A549 (cell line): ENCODE measurements around the gene EXOC4. TPM values are rescaled to one million over a fixed set of nuclear protein-coding genes. Genes with fewer than 3 reads are reported as not detected.

ENCODE experiments used
- ATAC-seq, 2 experiments: fragments of 200-7000 bp in 1 of 2; fragments of >200 bp in 1 of 2; cut with Nextera tagmentation in 1 of 2; cut with Tn5 transposase in 1 of 2; 3 replicates each; pipeline versions ENCODE4 v1.8.0 to v1.9.1; 2018 to 2020; ENCODE audit warnings: mild to moderate bottlenecking in 1 of 2, moderate library complexity in 1 of 2
- CTCF ChIA-PET: fragments of 300-600 bp; sonication (Branson Sonifier 250); formaldehyde crosslinking; extraction: SDS; loops from one replicate; lab custom pipeline; 2021; ENCODE audit warnings: antibody characterized with exemption, inconsistent platforms; lab: Yijun Ruan, JAX
- POLR2A ChIA-PET: fragments of 350-600 bp; formaldehyde crosslinking; extraction: SDS; loops from one replicate; lab custom pipeline; 2021; ENCODE audit warnings: antibody characterized with exemption, inconsistent platforms; lab: Yijun Ruan, JAX
- DNase-seq, 2 experiments: peaks; one replicate each; pipeline versions ENCODE4 v3.0.0 to v3.0.0-alpha.2; 2011 to 2016; ENCODE audit warnings: low read depth in 1 of 2, low spot score in 1 of 2
- FAIRE-seq: peaks from 2 replicates; lab custom pipeline; 2011; peaks lifted over from hg19 to GRCh38; lab: Jason Lieb, UNC
- H3K27ac ChIP-seq, 2 experiments: fragments of >200 bp; sonication (Bioruptor Twin); formaldehyde crosslinking; 3 replicates each; pipeline ENCODE4 v1.5.1; 2016 to 2017
- H3K4me1 ChIP-seq: fragments of >200 bp; sonication (Bioruptor Twin); formaldehyde crosslinking; 3 replicates; pipeline ENCODE4 v1.6.1; 2016
- H3K4me2 ChIP-seq: fragments of >200 bp; sonication (Bioruptor Twin); formaldehyde crosslinking; 3 replicates; pipeline ENCODE4 v1.6.1; 2016
- H3K4me3 ChIP-seq: fragments of >200 bp; sonication (Bioruptor Twin); formaldehyde crosslinking; 3 replicates; pipeline ENCODE4 v1.5.1; 2016
- H3K9me3 ChIP-seq: fragments of >200 bp; sonication (Bioruptor Twin); formaldehyde crosslinking; 3 replicates; pipeline ENCODE4 v1.6.1; 2016
- ATOH8 ChIP-seq: fragments of 250-450 bp; sonication (Bioruptor Pico); IDR thresholded peaks from 2 replicates; pipeline ENCODE4 v1.5.0; 2020; ENCODE audit warnings: low read depth, mild to moderate bottlenecking, moderate library complexity
- BCL3 ChIP-seq: fragments of >200 bp; sonication (Bioruptor Twin); formaldehyde crosslinking; IDR thresholded peaks from 3 replicates; pipeline ENCODE4 v1.6.1; 2016
- CBX2 ChIP-seq: fragments of 200-600 bp; sonication (generic); IDR thresholded peaks from 2 replicates; pipeline ENCODE4 v1.6.1; 2016; ENCODE audit warnings: low read depth, mild to moderate bottlenecking, borderline replicate concordance
- CBX8 ChIP-seq: fragments of 200-600 bp; sonication (generic); IDR thresholded peaks from 2 replicates; pipeline ENCODE4 v1.6.1; 2016
- CEBPB ChIP-seq, 2 experiments: fragments of >200 bp in 1 of 2; sonication (Bioruptor Twin) in 1 of 2; formaldehyde crosslinking in 1 of 2; IDR thresholded peaks; 2 replicates each; pipeline ENCODE4 v1.6.1; 2012 to 2016
- CHD4 ChIP-seq: fragments of 200-600 bp; sonication (generic); IDR thresholded peaks from 2 replicates; pipeline ENCODE4 v1.6.1; 2016; ENCODE audit warnings: antibody characterized with exemption, mild to moderate bottlenecking, borderline replicate concordance
- E2F6 ChIP-seq: IDR thresholded peaks from 2 replicates; pipeline ENCODE4 v1.6.1; 2012; ENCODE audit warnings: low read depth, borderline replicate concordance
- EHF ChIP-seq: fragments of 250-450 bp; sonication (Bioruptor Pico); IDR thresholded peaks from 2 replicates; pipeline ENCODE4 v1.5.0; 2020; ENCODE audit warnings: mild to moderate bottlenecking
- ELK1 ChIP-seq: fragments of 150-350 bp; IDR thresholded peaks from 2 replicates; pipeline ENCODE4 v1.6.1; 2014; ENCODE audit warnings: low read depth, mild to moderate bottlenecking, low read length
- FOXS1 ChIP-seq: fragments of 250-450 bp; sonication (Bioruptor Pico); IDR thresholded peaks from 2 replicates; pipeline ENCODE4 v1.5.0; 2020; ENCODE audit warnings: mild to moderate bottlenecking, moderate library complexity
- GATA3 ChIP-seq: IDR thresholded peaks from 2 replicates; pipeline ENCODE4 v1.6.1; 2012; ENCODE audit warnings: borderline replicate concordance
- HEYL ChIP-seq: fragments of 250-450 bp; sonication (Bioruptor Pico); IDR thresholded peaks from 2 replicates; pipeline ENCODE4 v1.8.0; 2021; ENCODE audit warnings: mild to moderate bottlenecking, moderate library complexity
- HMGXB4 ChIP-seq: fragments of 250-450 bp; sonication (Bioruptor Pico); IDR thresholded peaks from 2 replicates; pipeline ENCODE4 v1.5.0; 2021; ENCODE audit warnings: mild to moderate bottlenecking, moderate library complexity, borderline replicate concordance
- HOXA7 ChIP-seq: fragments of 250-450 bp; sonication (Bioruptor Pico); IDR thresholded peaks from 2 replicates; pipeline ENCODE4 v1.5.0; 2020; ENCODE audit warnings: mild to moderate bottlenecking, moderate library complexity
- HOXB13 ChIP-seq: fragments of 250-450 bp; sonication (Bioruptor Pico); IDR thresholded peaks from 2 replicates; pipeline ENCODE4 v1.5.0; 2020; ENCODE audit warnings: low read depth, mild to moderate bottlenecking, moderate library complexity
- JUN ChIP-seq, 2 experiments: fragments of >200 bp; sonication (Bioruptor Twin); formaldehyde crosslinking; IDR thresholded peaks; 2 replicates in 1 of 2; 3 replicates in 1 of 2; pipeline ENCODE4 v1.6.1; 2016 to 2017
- KDM1A ChIP-seq: fragments of 200-600 bp; sonication (generic); IDR thresholded peaks from 2 replicates; pipeline ENCODE4 v1.6.1; 2016; ENCODE audit warnings: low read depth, mild to moderate bottlenecking
- KDM5A ChIP-seq: fragments of 200-600 bp; sonication (generic); IDR thresholded peaks from 2 replicates; pipeline ENCODE4 v1.6.1; 2016; ENCODE audit warnings: antibody characterized with exemption, mild to moderate bottlenecking
- MAX ChIP-seq: IDR thresholded peaks from 2 replicates; pipeline ENCODE4 v1.6.1; 2012
- MAZ ChIP-seq: fragments of 150-350 bp; IDR thresholded peaks from 2 replicates; pipeline ENCODE4 v1.6.1; 2014; ENCODE audit warnings: antibody characterized with exemption, low read depth, low read length, borderline replicate concordance
- NPAS2 ChIP-seq: fragments of 250-450 bp; sonication (Bioruptor Pico); IDR thresholded peaks from 2 replicates; pipeline ENCODE4 v1.8.0; 2022; ENCODE audit warnings: mild to moderate bottlenecking, moderate library complexity, borderline replicate concordance
- PHF8 ChIP-seq: fragments of 200-600 bp; sonication (generic); IDR thresholded peaks from 2 replicates; pipeline ENCODE4 v1.6.1; 2016; ENCODE audit warnings: low read depth, mild to moderate bottlenecking, antibody characterized with exemption, moderate library complexity, borderline replicate concordance
- POLR2A ChIP-seq: IDR thresholded peaks from 2 replicates; pipeline ENCODE4 v1.6.1; 2012; ENCODE audit warnings: mild to moderate bottlenecking, low read length
- POLR2AphosphoS2 ChIP-seq: conservative IDR thresholded peaks from 2 replicates; pipeline ENCODE4 v1.6.1; 2012; ENCODE audit warnings: low read length, improper control_type of control experiment, inconsistent platforms
- RAD21 ChIP-seq, 2 experiments: fragments of >200 bp in 1 of 2; sonication (Bioruptor Twin) in 1 of 2; formaldehyde crosslinking in 1 of 2; IDR thresholded peaks in 1 of 2; conservative IDR thresholded peaks in 1 of 2; 2 replicates in 1 of 2; 3 replicates in 1 of 2; pipeline ENCODE4 v1.6.1; 2012 to 2018; ENCODE audit warnings: inconsistent platforms in 1 of 2
- RARB ChIP-seq: fragments of 250-450 bp; sonication (Bioruptor Pico); IDR thresholded peaks from 2 replicates; pipeline ENCODE4 v1.8.0; 2021; ENCODE audit warnings: mild to moderate bottlenecking, moderate library complexity
- RCOR1 ChIP-seq: fragments of 150-350 bp; IDR thresholded peaks from 2 replicates; pipeline ENCODE4 v1.6.1; 2014; ENCODE audit warnings: antibody characterized with exemption, low read length, low read depth
- RFX5 ChIP-seq: fragments of 450-650 bp; IDR thresholded peaks from 2 replicates; pipeline ENCODE4 v1.7.1; 2014; ENCODE audit warnings: antibody characterized with exemption, mild to moderate bottlenecking, moderate library complexity
- RNF2 ChIP-seq: fragments of 200-600 bp; sonication (generic); IDR thresholded peaks from 2 replicates; pipeline ENCODE4 v1.6.1; 2016; ENCODE audit warnings: low read depth, mild to moderate bottlenecking, antibody characterized with exemption, moderate library complexity, borderline replicate concordance
- TFCP2L1 ChIP-seq: fragments of 250-450 bp; sonication (Bioruptor Pico); IDR thresholded peaks from 2 replicates; pipeline ENCODE4 v1.5.0; 2021; ENCODE audit warnings: mild to moderate bottlenecking
- TP53 ChIP-seq: fragments of 250-450 bp; sonication (Bioruptor Pico); IDR thresholded peaks from 2 replicates; pipeline ENCODE4 v1.5.0; 2021; ENCODE audit warnings: mild to moderate bottlenecking, moderate library complexity
- ZC3H11A ChIP-seq: fragments of 450-650 bp; IDR thresholded peaks from 2 replicates; pipeline ENCODE4 v1.6.1; 2014; ENCODE audit warnings: antibody characterized with exemption, mild to moderate bottlenecking
- WGBS: methylation state at CpG from one replicate; pipeline ENCODE4 v1.1.6; 2017; ENCODE audit errors: missing lambda C conversion rate; 5-methylcytosine and 5-hydroxymethylcytosine counted together
- polyA plus RNA-seq, 4 experiments: library from polyadenylated mRNA; depleted of rRNA in 3 of 4; stranded (reverse); fragments of >200 nt; fragmentation: RNase III in 1 of 4; extraction: RNeasy Plus Mini Kit Qiagen cat#74134 plus additional on column Dnase treatment in 1 of 4; gene quantifications; 2 replicates in 3 of 4; 3 replicates in 1 of 4; pipeline ENCODE4 v1.2.3, GENCODE V29; 2011 to 2017

The EXOC4 gene
- polyA plus RNA-seq, 2 of the 4 experiments (the other 2 are of a cell fraction): 33.4 to 73.1 TPM

GRCh38 chr7:133568544-133568943, 315.7 kb downstream of the EXOC4 start:
- H3K27ac ChIP-seq: no peak overlapping the region
- no peaks in the 10 kb centered on the region for H3K9me3 ChIP-seq
- peak overlapping the region; percentile 17; the same call in 1 of the 3 replicates for H3K4me2 ChIP-seq
- TF ChIP-seq MAZ (no peak), RARB (no peak), FOXS1 (CRISPR knock-in tag) (no peak), CHD4 (no peak), POLR2AphosphoS2 (no peak), CBX8 (no peak), HMGXB4 (CRISPR knock-in tag) (no peak), RFX5 (no peak), KDM5A (no peak), ATOH8 (CRISPR knock-in tag) (no peak), MAX (no peak), HOXB13 (CRISPR knock-in tag) (no peak), RNF2 (no peak), POLR2A (no peak), TFCP2L1 (CRISPR knock-in tag) (no peak), E2F6 (no peak), JUN (IDR thresholded peaks at IDR 0.05) (no peak), HEYL (CRISPR knock-in tag) (no peak), RAD21 (conservative IDR thresholded peaks at IDR 0.05 in 1 of 2, IDR thresholded peaks at IDR 0.05 in 1 of 2) (no peak), CBX2 (no peak)
- TF ChIP-seq, all 56 proteins: peak for 0
- WGBS: 70% methylated on average over 3 of the region's 3 CpGs
- ChIA-PET CTCF (no interaction called here), POLR2A (no interaction called here)
- Histone ChIP-seq H3K4me1 (peaks cover 40% of the 10 kb centered on the region), H3K4me3 (no peak overlapping the region)
- no peak for DNase-seq
- FAIRE-seq: peak; percentile 36
- no peak for ATAC-seq

- H3K4me1 ChIP-seq: peaks cover 40% of the 10 kb centered on the region
- H3K4me3 ChIP-seq: no peak overlapping the region
- CTCF ChIA-PET: no interaction called here
- ATAC-seq: no peak
- DNase-seq: no peak
- POLR2A ChIA-PET: no interaction called here
- no peak overlapping the region for H3K4me2 ChIP-seq
- TF ChIP-seq HOXA7 (CRISPR knock-in tag) (no peak), MAX (no peak), CHD4 (no peak), PHF8 (no peak), RCOR1 (no peak), KDM1A (no peak), ZC3H11A (no peak), CEBPB (IDR thresholded peaks at IDR 0.05) (no peak), TFCP2L1 (CRISPR knock-in tag) (no peak), KDM5A (no peak), RFX5 (no peak), NPAS2 (no peak), EHF (CRISPR knock-in tag) (no peak), GATA3 (no peak), TP53 (CRISPR knock-in tag) (no peak), BCL3 (no peak), POLR2AphosphoS2 (no peak), ELK1 (no peak)
- WGBS: 87% methylated on average over 3 of the region's 3 CpGs
- H3K9me3 ChIP-seq: no peaks in the 10 kb centered on the region
- no peak for FAIRE-seq
- H3K27ac ChIP-seq: 0 out of 6 replicates have a peak overlapping the region, but pooled peaks of 1 of the 2 experiments have one; percentile 13
Observed at GRCh38 chr7:133570321-133570720, 317.4 kb downstream of the EXOC4 start.
